Hepatocyte (in vitro differentiated cells): Measurements from ENCODE around the gene M6PR. TPM values are rescaled to one million over a fixed set of nuclear protein-coding genes. Genes with fewer than 3 reads are reported as not detected.

ENCODE experiments used
- DNase-seq: peaks from one replicate; pipeline ENCODE4 v3.0.0-alpha.2; 2016; ENCODE audit warnings: low spot score
- H2AFZ ChIP-seq: fragments of 200-600 bp; sonication (generic); 2 replicates; pipeline ENCODE4 v1.6.0; 2016; ENCODE audit warnings: antibody characterized with exemption, mild to moderate bottlenecking
- H3K27ac ChIP-seq: fragments of 200-600 bp; sonication (generic); 2 replicates; pipeline ENCODE4 v1.5.1; 2016; ENCODE audit warnings: mild to moderate bottlenecking
- H3K27me3 ChIP-seq: fragments of 200-600 bp; sonication (generic); 2 replicates; pipeline ENCODE4 v1.6.1; 2016
- H3K36me3 ChIP-seq: fragments of 200-600 bp; sonication (generic); replicated peaks from 2 replicates; pipeline ENCODE4 v1.5.1; 2016; ENCODE audit warnings: low read depth; ENCODE audit not compliant: insufficient read depth
- H3K4me1 ChIP-seq: fragments of 200-600 bp; sonication (generic); 2 replicates; pipeline ENCODE4 v1.5.1; 2016; ENCODE audit warnings: mild to moderate bottlenecking, moderate library complexity; ENCODE audit not compliant: insufficient read depth
- H3K4me2 ChIP-seq: fragments of 200-600 bp; sonication (generic); 2 replicates; pipeline ENCODE4 v1.6.0; 2016
- H3K4me3 ChIP-seq: fragments of 200-600 bp; sonication (generic); 2 replicates; pipeline ENCODE4 v1.5.1; 2016; ENCODE audit warnings: mild to moderate bottlenecking
- H3K79me2 ChIP-seq: fragments of 200-600 bp; sonication (generic); 2 replicates; pipeline ENCODE4 v1.6.0; 2017; ENCODE audit warnings: mild to moderate bottlenecking
- H3K9me2 ChIP-seq: fragments of 200-600 bp; sonication (generic); replicated peaks from 2 replicates; pipeline ENCODE4 v1.6.0; 2017; ENCODE audit warnings: mild to moderate bottlenecking; ENCODE audit not compliant: insufficient read depth
- H3K9me3 ChIP-seq: fragments of 200-600 bp; sonication (generic); 2 replicates; pipeline ENCODE4 v1.5.1; 2016; ENCODE audit warnings: low read depth, mild to moderate bottlenecking
- H4K20me1 ChIP-seq: fragments of 200-600 bp; sonication (generic); 2 replicates; pipeline ENCODE4 v1.6.0; 2016; ENCODE audit warnings: mild to moderate bottlenecking; ENCODE audit not compliant: insufficient read depth, poor library complexity, severe bottlenecking
- CTCF ChIP-seq: fragments of 200-600 bp; sonication (generic); IDR thresholded peaks from 2 replicates; pipeline ENCODE4 v1.5.1; 2016; ENCODE audit warnings: antibody characterized with exemption, mild to moderate bottlenecking; ENCODE audit not compliant: poor library complexity
- EZH2 ChIP-seq: fragments of 200-600 bp; sonication (generic); IDR thresholded peaks from 2 replicates; pipeline ENCODE4 v1.6.1; 2016; ENCODE audit warnings: antibody characterized with exemption, mild to moderate bottlenecking, borderline replicate concordance
- EZH2phosphoT487 ChIP-seq: fragments of 200-600 bp; sonication (generic); IDR thresholded peaks from one replicate; pipeline ENCODE4 v1.6.1; 2018; ENCODE audit warnings: antibody characterized with exemption, mild to moderate bottlenecking, low read depth, moderate library complexity; ENCODE audit not compliant: unreplicated experiment, severe bottlenecking
- WGBS: methylation state at CpG from one replicate; pipeline ENCODE4 v1.1.6; 2016; ENCODE audit warnings: low lambda C conversion rate; ENCODE audit errors: missing lambda C conversion rate; 5-methylcytosine and 5-hydroxymethylcytosine counted together
- polyA plus RNA-seq: library from polyadenylated mRNA; unstranded; fragments of >200 nt; fragmentation: Nextera tagmentation; extraction: Ambion mirVana; gene quantifications from 2 replicates; pipeline ENCODE4 v1.2.1, GENCODE V29; 2016
- total RNA-seq: library from RNA; depleted of rRNA; stranded (reverse); fragments of >200 nt; gene quantifications from 2 replicates; pipeline ENCODE4 v1.2.3, GENCODE V29; 2014

Gene M6PR
- total and polyA plus RNA-seq, 2 experiments from 2014 or later, result 137 to 150 TPM

- H3K9me2 ChIP-seq, result no peaks in the 10 kb centered on the region
- DNase-seq, result no peak
- no peak overlapping the region for H3K4me2 ChIP-seq
- H4K20me1 ChIP-seq, result no peaks in the 10 kb centered on the region
- H3K79me2 ChIP-seq, result peaks cover 11% of the 10 kb centered on the region
- no peaks in the 10 kb centered on the region for H3K36me3 ChIP-seq
- H2AFZ ChIP-seq, result no peak overlapping the region
- 91% methylated on average over 8 of the region's 8 CpGs for WGBS
- H3K9me3 ChIP-seq, result no peaks in the 10 kb centered on the region
- no peak overlapping the region for H3K27ac ChIP-seq
- TF ChIP-seq EZH2phosphoT487 (no peak), CTCF (no peak), EZH2 (no peak)
- no peak overlapping the region for H3K4me3 ChIP-seq
- no peaks in the 10 kb centered on the region for H3K27me3 ChIP-seq
- H3K4me1 ChIP-seq, result no peaks in the 10 kb centered on the region
These were observed 4.4 kb upstream of the M6PR start for GRCh38 chr12:8953773-8954402.

- Histone ChIP-seq H3K9me3 (no peaks in the 10 kb centered on the region), H3K27ac (no peak overlapping the region), H4K20me1 (peaks cover 8% of the 10 kb centered on the region), H2AFZ (no peak overlapping the region), H3K27me3 (no peaks in the 10 kb centered on the region), H3K4me2 (no peak overlapping the region), H3K9me2 (no peaks in the 10 kb centered on the region), H3K36me3 (no peaks in the 10 kb centered on the region), H3K79me2 (peaks cover 33% of the 10 kb centered on the region), H3K4me3 (no peak overlapping the region), H3K4me1 (peaks cover 12% of the 10 kb centered on the region)
- TF ChIP-seq CTCF, result no peak
- TF ChIP-seq EZH2, result no peak
- no peak for TF ChIP-seq EZH2phosphoT487
- no peak for DNase-seq
- 96% methylated on average over 1 of the region's 1 CpG for WGBS
These were observed 2.3 kb upstream of the M6PR start for GRCh38 chr12:8951744-8952143.

- H4K20me1 ChIP-seq, result peaks cover 14% of the 10 kb centered on the region
- peaks cover 41% of the 10 kb centered on the region for H3K79me2 ChIP-seq
- peak overlapping the region; percentile 81 for H3K4me2 ChIP-seq
- peak overlapping the region; percentile 89 for H2AFZ ChIP-seq
- peaks cover 12% of the 10 kb centered on the region for H3K4me1 ChIP-seq
- H3K36me3 ChIP-seq, result no peaks in the 10 kb centered on the region
- H3K9me2 ChIP-seq, result no peaks in the 10 kb centered on the region
- peak overlapping the region; percentile 94 for H3K27ac ChIP-seq
- peak overlapping the region; percentile 31 for H3K4me3 ChIP-seq
- TF ChIP-seq EZH2phosphoT487, result no peak
- peak; percentile 13 for TF ChIP-seq CTCF
- no peak for TF ChIP-seq EZH2
- 46% methylated on average over 9 of the region's 9 CpGs for WGBS
- DNase-seq, result no peak
- no peaks in the 10 kb centered on the region for H3K9me3 ChIP-seq
- H3K27me3 ChIP-seq, result no peaks in the 10 kb centered on the region
These were observed 1.4 kb upstream of the M6PR start for GRCh38 chr12:8950702-8951478.
